Measurements from ENCODE around the gene FNBP1L. TPM values are rescaled to one million over a fixed set of nuclear protein-coding genes. Genes with fewer than 3 reads are reported as not detected.

FNBP1L gene
- total and polyA plus RNA-seq, 9 of the 15 experiments (the other 6 are each of a cell fraction or from before 2014, with no cell fraction given): 1.4 to 6.9 (median 5.9) TPM

DNA sequence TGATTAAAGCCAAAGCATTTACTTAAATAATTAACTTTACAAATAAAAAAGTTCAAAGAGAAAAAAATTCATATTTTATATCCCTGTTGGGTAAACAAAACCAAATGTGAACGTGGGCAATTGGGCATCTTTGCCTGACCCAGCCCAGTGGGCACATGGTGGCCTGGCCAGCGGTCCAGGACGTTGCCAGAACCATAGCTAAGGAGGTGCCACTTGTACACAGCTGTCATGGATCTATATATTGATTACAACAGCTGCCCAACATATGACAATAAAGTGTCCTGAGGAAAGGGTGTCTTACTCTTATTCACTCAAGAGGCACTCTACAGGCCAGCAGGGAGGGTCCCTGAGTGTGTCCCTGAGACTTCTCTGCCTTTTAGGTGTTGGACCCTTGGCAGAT is 155.2 kb downstream of the FNBP1L start:
- H3K79me2 ChIP-seq (ENCODE audit: control insufficient read depth, insufficient read depth, low read length): no peaks in the 10 kb centered on the region
- intact Hi-C loops (cut with micrococcal nuclease): no loop called here
- BruUV-seq (replicated peaks): no TSS peak
- no peaks in the 10 kb centered on the region; the same call in 1 of the 2 replicates for H4K20me1 ChIP-seq (replicated peaks; ENCODE audit: control insufficient read depth, insufficient read depth, low read length)
- H3K9ac ChIP-seq (ENCODE audit: insufficient read depth in 1 of 2, low read depth in 2 of 2, low read length in 2 of 2): no peak overlapping the region
- CTCF ChIA-PET (ENCODE audit: low intra/inter-chr PET ratio): no interaction called here
- no peak overlapping the region for H3K4me2 ChIP-seq (ENCODE audit: insufficient read depth, low read length)
- no peak overlapping the region for H3K4me3 ChIP-seq
- H3K4me1 ChIP-seq (replicated peaks in 1 of 2; ENCODE audit: control insufficient read depth in 2 of 2, insufficient read depth in 2 of 2, low read length in 2 of 2): no peaks in the 10 kb centered on the region
- no peaks in the 10 kb centered on the region for H3K36me3 ChIP-seq (ENCODE audit: control insufficient read depth, insufficient read depth, low read length)
- no peak overlapping the region for H2AFZ ChIP-seq (ENCODE audit: low read depth, low read length)
- ATAC-seq (no peak), FAIRE-seq (no peak), DNase-seq (ENCODE audit: extremely low read depth in 1 of 4, low spot score in 3 of 4) (no peak)
- in situ Hi-C loops (cut with MboI): no loop called here
- no peaks in the 10 kb centered on the region for H3K9me3 ChIP-seq (replicated peaks; ENCODE audit: control insufficient read depth, insufficient read depth, low read depth, low read length)
- POLR2A ChIA-PET: no interaction called here
- WGBS (ENCODE audit: insufficient coverage, low coverage, missing lambda C conversion rate): 0% methylated on average over 3 of the region's 3 CpGs
- H3K9me1 ChIP-seq (ENCODE audit: control insufficient read depth, insufficient read depth, low read length): no peaks in the 10 kb centered on the region
- no peak overlapping the region for H3K27ac ChIP-seq (ENCODE audit: extremely low read depth, low read depth, low read length)
- peaks cover 50 to 62% of the 10 kb centered on the region in 2 experiments for H3K27me3 ChIP-seq (ENCODE audit: control insufficient read depth in 2 of 2, insufficient read depth in 2 of 2, low read length in 2 of 2)
- TF ChIP-seq KDM4B (IDR thresholded peaks at IDR 0.05; ENCODE audit: borderline replicate concordance in 2 of 2, low read depth in 1 of 2) (no peak), ZNF644 (tag; IDR thresholded peaks at IDR 0.05; ENCODE audit: low read depth) (no peak), CEBPG (CRISPR knock-in tag; IDR thresholded peaks at IDR 0.05) (no peak), CEBPG (tag; conservative IDR thresholded peaks at IDR 0.05 in 1 of 2, IDR thresholded peaks at IDR 0.05 in 1 of 2) (no peak), MAZ (CRISPR knock-in tag; conservative IDR thresholded peaks at IDR 0.05 in 1 of 2, IDR thresholded peaks at IDR 0.05 in 1 of 2) (no peak), IFI16 (CRISPR knock-in tag; IDR thresholded peaks at IDR 0.05) (no peak), FOXK2 (conservative IDR thresholded peaks at IDR 0.05 in 1 of 2, IDR thresholded peaks at IDR 0.05 in 1 of 2; ENCODE audit: low read depth in 2 of 2) (no peak), ZNF274 (IDR thresholded peaks at IDR 0.05; ENCODE audit: borderline replicate concordance, low read depth, low read length) (no peak), CHD1 (IDR thresholded peaks at IDR 0.05; ENCODE audit: low read length) (no peak), NCOA2 (IDR thresholded peaks at IDR 0.05; ENCODE audit: partially characterized antibody in 2 of 2) (no peak), DLX4 (CRISPR knock-in tag; IDR thresholded peaks at IDR 0.05) (no peak), ETV1 (tag; conservative IDR thresholded peaks at IDR 0.05; ENCODE audit: low read depth) (no peak)
- TF ChIP-seq, protein P1, sequence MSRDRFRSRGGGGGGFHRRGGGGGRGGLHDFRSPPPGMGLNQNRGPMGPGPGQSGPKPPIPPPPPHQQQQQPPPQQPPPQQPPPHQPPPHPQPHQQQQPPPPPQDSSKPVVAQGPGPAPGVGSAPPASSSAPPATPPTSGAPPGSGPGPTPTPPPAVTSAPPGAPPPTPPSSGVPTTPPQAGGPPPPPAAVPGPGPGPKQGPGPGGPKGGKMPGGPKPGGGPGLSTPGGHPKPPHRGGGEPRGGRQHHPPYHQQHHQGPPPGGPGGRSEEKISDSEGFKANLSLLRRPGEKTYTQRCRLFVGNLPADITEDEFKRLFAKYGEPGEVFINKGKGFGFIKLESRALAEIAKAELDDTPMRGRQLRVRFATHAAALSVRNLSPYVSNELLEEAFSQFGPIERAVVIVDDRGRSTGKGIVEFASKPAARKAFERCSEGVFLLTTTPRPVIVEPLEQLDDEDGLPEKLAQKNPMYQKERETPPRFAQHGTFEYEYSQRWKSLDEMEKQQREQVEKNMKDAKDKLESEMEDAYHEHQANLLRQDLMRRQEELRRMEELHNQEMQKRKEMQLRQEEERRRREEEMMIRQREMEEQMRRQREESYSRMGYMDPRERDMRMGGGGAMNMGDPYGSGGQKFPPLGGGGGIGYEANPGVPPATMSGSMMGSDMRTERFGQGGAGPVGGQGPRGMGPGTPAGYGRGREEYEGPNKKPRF (IDR thresholded peaks at IDR 0.05; ENCODE audit: low read depth, low read length): no peak
- TF ChIP-seq, protein P2, sequence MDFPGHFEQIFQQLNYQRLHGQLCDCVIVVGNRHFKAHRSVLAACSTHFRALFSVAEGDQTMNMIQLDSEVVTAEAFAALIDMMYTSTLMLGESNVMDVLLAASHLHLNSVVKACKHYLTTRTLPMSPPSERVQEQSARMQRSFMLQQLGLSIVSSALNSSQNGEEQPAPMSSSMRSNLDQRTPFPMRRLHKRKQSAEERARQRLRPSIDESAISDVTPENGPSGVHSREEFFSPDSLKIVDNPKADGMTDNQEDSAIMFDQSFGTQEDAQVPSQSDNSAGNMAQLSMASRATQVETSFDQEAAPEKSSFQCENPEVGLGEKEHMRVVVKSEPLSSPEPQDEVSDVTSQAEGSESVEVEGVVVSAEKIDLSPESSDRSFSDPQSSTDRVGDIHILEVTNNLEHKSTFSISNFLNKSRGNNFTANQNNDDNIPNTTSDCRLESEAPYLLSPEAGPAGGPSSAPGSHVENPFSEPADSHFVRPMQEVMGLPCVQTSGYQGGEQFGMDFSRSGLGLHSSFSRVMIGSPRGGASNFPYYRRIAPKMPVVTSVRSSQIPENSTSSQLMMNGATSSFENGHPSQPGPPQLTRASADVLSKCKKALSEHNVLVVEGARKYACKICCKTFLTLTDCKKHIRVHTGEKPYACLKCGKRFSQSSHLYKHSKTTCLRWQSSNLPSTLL (IDR thresholded peaks at IDR 0.05): no peak
- TF ChIP-seq, protein P3, sequence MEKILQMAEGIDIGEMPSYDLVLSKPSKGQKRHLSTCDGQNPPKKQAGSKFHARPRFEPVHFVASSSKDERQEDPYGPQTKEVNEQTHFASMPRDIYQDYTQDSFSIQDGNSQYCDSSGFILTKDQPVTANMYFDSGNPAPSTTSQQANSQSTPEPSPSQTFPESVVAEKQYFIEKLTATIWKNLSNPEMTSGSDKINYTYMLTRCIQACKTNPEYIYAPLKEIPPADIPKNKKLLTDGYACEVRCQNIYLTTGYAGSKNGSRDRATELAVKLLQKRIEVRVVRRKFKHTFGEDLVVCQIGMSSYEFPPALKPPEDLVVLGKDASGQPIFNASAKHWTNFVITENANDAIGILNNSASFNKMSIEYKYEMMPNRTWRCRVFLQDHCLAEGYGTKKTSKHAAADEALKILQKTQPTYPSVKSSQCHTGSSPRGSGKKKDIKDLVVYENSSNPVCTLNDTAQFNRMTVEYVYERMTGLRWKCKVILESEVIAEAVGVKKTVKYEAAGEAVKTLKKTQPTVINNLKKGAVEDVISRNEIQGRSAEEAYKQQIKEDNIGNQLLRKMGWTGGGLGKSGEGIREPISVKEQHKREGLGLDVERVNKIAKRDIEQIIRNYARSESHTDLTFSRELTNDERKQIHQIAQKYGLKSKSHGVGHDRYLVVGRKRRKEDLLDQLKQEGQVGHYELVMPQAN (IDR thresholded peaks at IDR 0.05; ENCODE audit: borderline replicate concordance): no peak
